ENCODE results near the gene ARG2. TPM values are rescaled to one million over a fixed set of nuclear protein-coding genes. Genes with fewer than 3 reads are reported as not detected.

ARG2 gene
- polyA plus RNA-seq, 1 donor (not counting 4 experiments of a cell fraction or from before 2014, with no cell fraction given): 8.2 TPM

DNA sequence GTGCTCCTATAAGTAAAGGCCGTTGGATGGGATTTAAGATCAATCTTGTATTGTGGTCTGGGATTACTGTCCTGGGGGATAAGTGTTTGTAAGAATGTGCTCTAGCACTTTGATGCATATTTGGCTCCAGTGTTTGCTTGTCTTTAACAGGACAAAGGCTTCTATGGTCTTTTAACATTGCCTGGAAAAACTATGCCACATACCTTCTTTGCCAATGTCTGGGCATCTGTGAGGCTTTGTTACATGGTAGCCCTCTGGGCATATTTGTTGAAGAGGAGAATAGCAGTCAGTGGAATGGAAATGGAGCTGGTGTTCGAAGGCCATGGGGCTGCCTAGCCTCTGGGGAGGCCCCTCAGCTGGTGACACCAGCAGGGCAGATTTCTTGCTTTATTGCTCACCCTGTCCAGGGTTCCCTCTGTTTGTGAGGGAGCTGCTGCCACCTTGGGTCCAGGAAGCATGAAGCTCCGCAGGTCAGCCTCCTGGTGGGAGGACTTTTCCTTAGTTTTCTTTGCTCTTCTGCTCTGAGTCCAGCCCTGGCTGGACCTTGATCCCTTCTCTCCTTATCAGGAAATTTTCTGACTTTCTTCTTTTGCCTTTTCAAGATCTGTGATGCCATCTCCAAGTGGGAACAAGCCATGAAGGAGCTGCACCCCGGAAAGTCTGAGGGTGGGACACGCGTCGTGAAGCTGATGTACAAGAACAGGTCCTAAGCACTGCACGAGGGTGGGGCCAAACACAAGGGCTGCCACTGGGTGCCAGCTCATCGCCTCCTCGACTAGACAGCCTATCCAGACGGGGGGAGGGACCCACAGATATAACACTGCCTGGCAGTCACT lies 39.2 kb upstream of the ARG2 start:
- no peak overlapping the region for H3K27ac ChIP-seq (ENCODE audit: control insufficient read depth, insufficient read depth, low read length)
- TF ChIP-seq, protein P1, sequence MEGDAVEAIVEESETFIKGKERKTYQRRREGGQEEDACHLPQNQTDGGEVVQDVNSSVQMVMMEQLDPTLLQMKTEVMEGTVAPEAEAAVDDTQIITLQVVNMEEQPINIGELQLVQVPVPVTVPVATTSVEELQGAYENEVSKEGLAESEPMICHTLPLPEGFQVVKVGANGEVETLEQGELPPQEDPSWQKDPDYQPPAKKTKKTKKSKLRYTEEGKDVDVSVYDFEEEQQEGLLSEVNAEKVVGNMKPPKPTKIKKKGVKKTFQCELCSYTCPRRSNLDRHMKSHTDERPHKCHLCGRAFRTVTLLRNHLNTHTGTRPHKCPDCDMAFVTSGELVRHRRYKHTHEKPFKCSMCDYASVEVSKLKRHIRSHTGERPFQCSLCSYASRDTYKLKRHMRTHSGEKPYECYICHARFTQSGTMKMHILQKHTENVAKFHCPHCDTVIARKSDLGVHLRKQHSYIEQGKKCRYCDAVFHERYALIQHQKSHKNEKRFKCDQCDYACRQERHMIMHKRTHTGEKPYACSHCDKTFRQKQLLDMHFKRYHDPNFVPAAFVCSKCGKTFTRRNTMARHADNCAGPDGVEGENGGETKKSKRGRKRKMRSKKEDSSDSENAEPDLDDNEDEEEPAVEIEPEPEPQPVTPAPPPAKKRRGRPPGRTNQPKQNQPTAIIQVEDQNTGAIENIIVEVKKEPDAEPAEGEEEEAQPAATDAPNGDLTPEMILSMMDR (optimal IDR thresholded peaks at IDR 0.05 in 1 of 3, IDR thresholded peaks at IDR 0.05 in 1 of 3, conservative IDR thresholded peaks at IDR 0.05 in 1 of 3; ENCODE audit: extremely low read depth in 1 of 3, insufficient read depth in 2 of 3, low read length in 3 of 3): no peak
- no peak for TF ChIP-seq EZH2 (IDR thresholded peaks at IDR 0.05; ENCODE audit: low read length)
- no peak overlapping the region for H2AFZ ChIP-seq (ENCODE audit: control insufficient read depth, low read length)
- no peaks in the 10 kb centered on the region for H3K27me3 ChIP-seq (ENCODE audit: control insufficient read depth, extremely low read depth, insufficient read depth, low read length)
- H4K20me1 ChIP-seq (ENCODE audit: control insufficient read depth, extremely low read depth, insufficient read depth, low read length): no peaks in the 10 kb centered on the region
- no peak overlapping the region for H3K4me2 ChIP-seq (ENCODE audit: control insufficient read depth, extremely low read depth, insufficient read depth, low read depth, low read length)
- no peaks in the 10 kb centered on the region for H3K4me1 ChIP-seq (ENCODE audit: control insufficient read depth, extremely low read depth, insufficient read depth, low read length)
- H3K79me2 ChIP-seq (ENCODE audit: control insufficient read depth, insufficient read depth, low read length): no peaks in the 10 kb centered on the region
- H3K9me1 ChIP-seq (ENCODE audit: control insufficient read depth, extremely low read depth, insufficient read depth, low read length): no peaks in the 10 kb centered on the region
- no peak for FAIRE-seq
- no peak for DNase-seq (ENCODE audit: low read depth, low spot score)
- no peak overlapping the region for H3K4me3 ChIP-seq (ENCODE audit: control insufficient read depth in 2 of 3, extremely low read depth in 1 of 3, insufficient read depth in 2 of 3, low read depth in 1 of 3, low read length in 3 of 3)
- no peak overlapping the region for H3K9ac ChIP-seq (ENCODE audit: control insufficient read depth, extremely low read depth, insufficient read depth, low read length)
- peaks cover 0 to 17% of the 10 kb centered on the region in 2 experiments for H3K36me3 ChIP-seq (ENCODE audit: control insufficient read depth in 2 of 2, extremely low read depth in 1 of 2, insufficient read depth in 2 of 2, low read length in 2 of 2)
- dilution Hi-C loops (cut with MboI; ENCODE audit: extremely low pct_ligation_motif_present, low sequenced_read_pairs): no loop called here
- no peaks in the 10 kb centered on the region for H3K9me3 ChIP-seq (ENCODE audit: control insufficient read depth, low read depth, low read length)

DNA sequence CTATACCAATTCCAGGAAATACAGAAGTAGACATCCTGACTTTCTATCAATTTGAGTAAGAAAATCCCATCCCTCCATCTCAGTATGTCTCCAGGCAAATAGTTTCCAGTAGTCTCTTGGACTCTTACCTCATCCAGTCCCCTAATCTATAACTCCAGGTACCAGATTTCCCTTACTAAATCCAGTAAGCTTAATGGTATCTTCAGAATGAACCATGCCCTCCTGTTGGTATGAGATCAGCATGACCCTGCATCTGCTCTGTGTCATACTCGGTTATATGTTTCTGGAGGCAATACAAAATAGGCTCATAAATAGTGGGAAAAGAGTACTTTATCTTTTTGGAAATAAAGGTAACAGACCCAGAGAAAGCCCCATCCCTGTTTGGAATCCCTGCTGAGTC lies 38.1 kb upstream of the ARG2 start:
- Histone ChIP-seq H4K20me1 (ENCODE audit: control insufficient read depth, extremely low read depth, insufficient read depth, low read length) (no peaks in the 10 kb centered on the region), H3K36me3 (ENCODE audit: control insufficient read depth in 2 of 2, extremely low read depth in 1 of 2, insufficient read depth in 2 of 2, low read length in 2 of 2) (peaks cover 0 to 19% of the 10 kb centered on the region in 2 experiments), H3K4me2 (ENCODE audit: control insufficient read depth, extremely low read depth, insufficient read depth, low read depth, low read length) (no peak overlapping the region), H3K9me1 (ENCODE audit: control insufficient read depth, extremely low read depth, insufficient read depth, low read length) (no peaks in the 10 kb centered on the region), H3K4me1 (ENCODE audit: control insufficient read depth, extremely low read depth, insufficient read depth, low read length) (no peaks in the 10 kb centered on the region), H3K79me2 (ENCODE audit: control insufficient read depth, insufficient read depth, low read length) (no peaks in the 10 kb centered on the region), H3K27me3 (ENCODE audit: control insufficient read depth, extremely low read depth, insufficient read depth, low read length) (no peaks in the 10 kb centered on the region), H3K4me3 (ENCODE audit: control insufficient read depth in 2 of 3, extremely low read depth in 1 of 3, insufficient read depth in 2 of 3, low read depth in 1 of 3, low read length in 3 of 3) (no peak overlapping the region), H2AFZ (ENCODE audit: control insufficient read depth, low read length) (no peak overlapping the region), H3K9me3 (ENCODE audit: control insufficient read depth, low read depth, low read length) (no peaks in the 10 kb centered on the region), H3K27ac (ENCODE audit: control insufficient read depth, insufficient read depth, low read length) (no peak overlapping the region), H3K9ac (ENCODE audit: control insufficient read depth, extremely low read depth, insufficient read depth, low read length) (no peak overlapping the region)
- no peak for FAIRE-seq
- no peak for DNase-seq (ENCODE audit: low read depth, low spot score)
- TF ChIP-seq, protein P1 (optimal IDR thresholded peaks at IDR 0.05 in 1 of 3, IDR thresholded peaks at IDR 0.05 in 1 of 3, conservative IDR thresholded peaks at IDR 0.05 in 1 of 3; ENCODE audit: extremely low read depth in 1 of 3, insufficient read depth in 2 of 3, low read length in 3 of 3): no peak
- no peak for TF ChIP-seq EZH2 (IDR thresholded peaks at IDR 0.05; ENCODE audit: low read length)
- dilution Hi-C loops (cut with MboI; ENCODE audit: extremely low pct_ligation_motif_present, low sequenced_read_pairs): no loop called here

All from keratinocyte (primary cell).